DLD1 (cell line): Measurements from ENCODE around the gene ARHGEF17.

Experiments
- in situ Hi-C: cut with HindIII; loops from 2 replicates; pipeline ENCODE4 v1.10.0; 2017; ENCODE audit warnings: low sequenced_read_pairs

Gene ARHGEF17

GRCh38 chr11:73292525-73292894 lies 15.6 kb upstream of the ARHGEF17 start:
- in situ Hi-C loops = no loop called here

DNA sequence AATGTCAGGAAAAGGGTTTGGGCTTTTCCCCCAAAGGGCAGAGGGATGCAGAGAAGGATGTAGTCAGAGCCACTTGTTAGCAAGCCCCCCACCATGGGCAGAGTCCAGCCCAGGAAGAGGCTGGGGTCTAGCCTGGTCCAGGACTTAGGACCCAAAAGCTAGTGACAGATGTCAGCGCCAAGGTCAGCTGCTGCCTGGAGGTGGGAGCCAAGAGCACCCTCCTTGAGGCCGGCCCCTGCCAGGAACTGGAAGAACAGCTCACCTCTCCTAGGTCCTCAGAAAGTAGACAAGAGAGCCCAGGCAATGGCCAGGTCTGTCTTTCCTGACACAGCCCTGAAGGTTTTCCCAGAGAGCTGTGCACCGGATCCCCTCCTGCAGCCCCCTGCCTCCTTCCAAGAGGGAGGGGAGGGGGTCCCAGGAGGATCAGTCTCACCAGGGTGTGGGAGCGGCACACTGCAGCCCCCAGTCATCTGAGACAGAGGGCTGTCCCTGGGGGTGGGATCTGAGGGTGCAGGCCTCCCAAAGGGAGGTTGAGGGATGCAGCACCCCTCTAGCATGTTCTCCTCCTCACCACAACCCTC lies 14.6 kb upstream of the ARHGEF17 start:
- in situ Hi-C loops = no loop called here

- in situ Hi-C loops = no loop called here
Measured at GRCh38 chr11:73294604-73295003, 13.5 kb upstream of the ARHGEF17 start.

DNA sequence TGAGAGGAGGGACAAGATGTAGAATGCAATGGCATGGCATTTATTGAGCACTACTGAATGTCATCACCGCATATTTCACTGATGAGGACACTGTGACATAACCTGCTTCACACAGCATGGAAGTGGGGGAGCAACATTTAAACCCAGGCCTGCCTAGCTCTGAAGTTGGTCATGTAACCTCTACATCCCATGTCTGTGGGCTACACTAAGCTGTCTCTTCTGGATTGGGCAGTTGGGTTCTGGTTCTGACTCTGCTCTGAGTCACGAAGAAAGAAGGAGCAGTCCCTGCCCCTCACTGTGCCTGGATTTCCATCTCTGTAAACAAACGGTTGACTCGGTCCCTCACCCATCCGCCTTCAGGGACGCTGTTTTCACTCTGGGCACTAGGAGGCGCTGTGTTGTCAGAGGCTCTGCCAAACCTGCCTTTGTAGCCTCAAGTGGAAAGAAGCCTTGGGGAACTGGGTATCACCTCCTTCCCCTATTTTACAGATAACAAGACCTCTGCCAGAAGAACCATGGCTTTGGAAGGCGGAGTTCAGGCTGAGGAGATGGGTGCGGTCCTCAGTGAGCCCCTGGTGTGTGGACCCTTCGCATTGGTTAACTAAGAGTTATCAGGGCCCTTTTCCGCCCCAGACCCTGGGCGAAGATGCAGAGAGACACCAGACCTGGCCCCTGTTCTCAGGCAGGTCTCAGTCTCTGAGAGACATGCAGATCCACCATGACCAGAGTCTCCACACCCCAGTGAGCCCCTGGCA lies 12.7 kb upstream of the ARHGEF17 start:
- in situ Hi-C loops = no loop called here

DNA sequence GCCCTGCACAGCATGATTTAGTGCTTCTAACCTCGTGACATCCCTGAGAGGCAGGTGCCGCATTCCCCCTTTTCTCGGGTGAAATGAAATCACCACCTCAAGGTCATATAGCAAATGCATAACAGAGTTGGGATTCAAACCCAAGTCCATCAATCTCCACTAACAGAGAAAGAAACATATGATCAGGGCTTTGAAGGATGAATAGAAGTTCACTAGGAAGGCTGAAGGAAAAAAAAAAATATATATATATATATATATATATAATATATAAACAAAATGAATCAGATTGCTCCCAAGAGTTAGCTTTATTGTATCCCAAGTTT lies 12.1 kb upstream of the ARHGEF17 start:
- in situ Hi-C loops = no loop called here

GRCh38 chr11:73296501-73297230 lies 11.4 kb upstream of the ARHGEF17 start:
- in situ Hi-C loops = no loop called here

DNA sequence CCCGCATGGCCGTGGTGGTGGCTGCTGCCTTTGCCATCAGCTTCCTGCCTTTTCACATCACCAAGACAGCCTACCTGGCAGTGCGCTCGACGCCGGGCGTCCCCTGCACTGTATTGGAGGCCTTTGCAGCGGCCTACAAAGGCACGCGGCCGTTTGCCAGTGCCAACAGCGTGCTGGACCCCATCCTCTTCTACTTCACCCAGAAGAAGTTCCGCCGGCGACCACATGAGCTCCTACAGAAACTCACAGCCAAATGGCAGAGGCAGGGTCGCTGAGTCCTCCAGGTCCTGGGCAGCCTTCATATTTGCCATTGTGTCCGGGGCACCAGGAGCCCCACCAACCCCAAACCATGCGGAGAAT lies 10.9 kb upstream of the ARHGEF17 start:
- in situ Hi-C loops = no loop called here

DNA sequence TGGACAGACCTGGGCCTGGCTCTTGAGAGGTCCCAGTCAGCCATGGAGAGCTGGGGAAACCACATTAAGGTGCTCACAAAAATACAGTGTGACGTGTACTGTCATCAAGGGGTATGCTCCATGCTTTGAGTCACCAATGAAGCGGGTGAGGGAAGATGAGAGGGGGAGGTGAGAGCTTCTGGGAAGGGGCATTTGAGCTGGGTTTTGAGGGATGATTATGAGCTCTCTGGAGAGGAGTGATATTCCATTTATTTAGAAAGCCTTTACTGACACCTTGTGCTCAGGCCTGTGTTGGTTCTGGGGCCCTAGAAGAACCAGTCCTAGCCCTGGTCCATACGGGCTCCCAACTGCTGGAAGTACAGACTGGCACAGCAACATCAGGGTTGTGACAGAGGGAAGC lies 10.4 kb upstream of the ARHGEF17 start:
- in situ Hi-C loops = no loop called here

GRCh38 chr11:73298233-73298632 lies 9.8 kb upstream of the ARHGEF17 start:
- in situ Hi-C loops = no loop called here

DNA sequence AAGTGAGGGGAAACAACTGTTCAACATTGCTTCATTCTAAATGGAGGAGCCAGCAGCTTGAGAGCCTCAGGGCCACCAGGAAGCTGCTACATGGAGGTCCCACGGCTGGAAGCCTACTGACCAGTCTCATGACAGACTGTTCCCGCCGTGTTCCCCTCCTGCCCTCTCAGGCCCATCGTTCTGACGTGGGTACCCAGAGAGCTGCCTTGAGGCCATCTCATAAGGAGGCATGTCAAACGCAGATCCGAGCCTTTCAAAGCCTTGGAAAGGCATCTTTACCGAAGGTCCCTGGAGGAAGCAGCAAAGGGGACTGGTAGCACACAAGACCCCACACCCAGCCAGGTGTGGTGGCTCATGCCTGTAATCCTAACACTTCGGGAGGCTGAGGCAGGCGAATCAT lies 8.3 kb upstream of the ARHGEF17 start:
- in situ Hi-C loops = no loop called here

DNA sequence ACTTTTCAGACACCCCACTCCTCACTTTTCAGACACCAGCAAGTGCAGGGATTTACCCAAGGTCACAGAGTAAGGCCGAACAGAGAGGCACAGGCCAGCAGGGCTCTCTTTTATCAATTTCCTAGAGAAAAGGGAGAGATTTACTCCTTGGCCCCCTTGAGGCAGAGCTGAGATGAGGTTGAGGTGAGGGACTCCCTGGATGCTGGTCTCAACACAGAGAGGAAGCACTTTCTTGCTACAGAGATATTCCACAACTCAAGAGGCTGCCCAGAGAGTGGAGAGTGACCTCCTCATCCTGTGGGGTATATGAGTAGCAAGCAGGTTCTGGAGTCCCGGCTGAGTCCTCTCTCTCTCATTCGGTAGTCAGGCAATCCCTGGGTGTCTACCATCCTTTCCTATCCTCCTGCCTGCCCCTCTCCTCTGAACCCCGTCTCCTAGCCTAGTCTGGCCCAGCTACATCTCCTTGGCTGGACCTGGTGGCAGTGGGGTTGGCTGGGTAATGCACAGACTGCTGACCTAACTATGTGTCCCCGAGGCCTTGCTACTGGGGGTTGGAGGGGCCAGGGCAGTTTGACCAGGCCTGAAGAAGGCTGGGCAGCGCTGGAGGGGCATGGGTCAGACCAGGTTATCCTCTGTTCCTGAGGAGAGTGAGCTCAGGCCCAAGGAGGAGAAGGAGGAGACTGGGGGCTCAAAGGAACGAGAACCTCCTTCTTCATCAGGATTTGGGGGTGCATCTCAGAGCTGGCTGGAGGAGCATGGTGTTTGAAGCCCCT lies 1.8 kb upstream of the ARHGEF17 start:
- in situ Hi-C loops = no loop called here

DNA sequence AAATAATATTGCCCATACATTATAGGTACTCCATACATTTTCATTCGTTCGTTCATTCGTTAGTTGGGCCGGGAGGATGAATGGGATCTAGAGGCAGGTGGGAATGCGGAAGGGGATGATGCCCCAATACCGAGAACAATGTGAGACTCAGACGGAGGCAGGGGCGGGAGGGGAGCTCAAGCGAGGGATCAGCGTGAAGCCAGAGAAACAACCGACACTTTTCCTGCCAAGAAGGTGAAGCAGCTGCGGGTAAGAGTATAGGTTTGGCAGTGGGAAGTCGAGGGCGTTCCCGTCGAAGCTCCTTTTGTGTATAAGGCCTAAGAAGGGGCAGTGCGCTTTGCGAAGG lies 1.1 kb upstream of the ARHGEF17 start:
- in situ Hi-C loops = no loop called here

GRCh38 chr11:73307323-73308002 lies 613 bp upstream of the ARHGEF17 start:
- in situ Hi-C loops = no loop called here

GRCh38 chr11:73308961-73309919 lies 1.2 kb downstream of the ARHGEF17 start:
- in situ Hi-C loops = no loop called here

- in situ Hi-C loops = no loop called here
Measured at GRCh38 chr11:73310076-73310475, 2.0 kb downstream of the ARHGEF17 start.

GRCh38 chr11:73310661-73311393 lies 2.8 kb downstream of the ARHGEF17 start:
- in situ Hi-C loops = no loop called here

- in situ Hi-C loops = no loop called here
Measured at GRCh38 chr11:73311394-73311869, 3.4 kb downstream of the ARHGEF17 start.

GRCh38 chr11:73312036-73312435 lies 4.0 kb downstream of the ARHGEF17 start:
- in situ Hi-C loops = no loop called here

DNA sequence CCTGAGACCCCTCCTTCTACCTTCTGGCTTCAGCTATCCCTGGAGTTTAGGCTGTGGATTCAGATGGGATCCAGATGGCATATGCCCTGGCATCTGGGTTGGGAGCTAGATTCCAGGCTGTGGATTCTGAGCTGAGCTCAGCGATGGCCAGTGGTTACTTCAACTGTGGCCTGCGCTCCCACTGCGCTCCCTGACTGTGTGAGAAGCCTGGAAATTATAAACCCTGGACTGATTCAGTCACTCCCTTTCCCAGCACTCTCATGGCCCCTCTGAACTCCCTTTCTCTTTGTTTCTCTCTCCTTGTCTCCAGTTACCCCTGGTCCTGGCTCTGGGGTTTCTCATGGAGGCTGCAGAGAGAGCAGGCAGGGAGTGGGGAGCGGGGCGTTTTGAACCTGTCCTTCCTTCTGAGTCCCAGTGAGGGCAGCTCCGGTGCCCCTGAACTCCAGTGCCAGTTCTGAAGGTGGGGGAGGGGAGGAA lies 4.8 kb downstream of the ARHGEF17 start:
- in situ Hi-C loops = no loop called here
